T-helper 22 cell (primary cell): ENCODE measurements around the gene ZSCAN22.
"Not testable (repeated sequence)": the region's sequence is repeated elsewhere in the genome, so short reads cannot be mapped to it uniquely, and the experiment has no call there.

Source experiments
- DNase-seq: peaks from one replicate; pipeline ENCODE4 v3.0.0-alpha.2; 2020; ENCODE audit warnings: low read depth

The ZSCAN22 gene

DNA sequence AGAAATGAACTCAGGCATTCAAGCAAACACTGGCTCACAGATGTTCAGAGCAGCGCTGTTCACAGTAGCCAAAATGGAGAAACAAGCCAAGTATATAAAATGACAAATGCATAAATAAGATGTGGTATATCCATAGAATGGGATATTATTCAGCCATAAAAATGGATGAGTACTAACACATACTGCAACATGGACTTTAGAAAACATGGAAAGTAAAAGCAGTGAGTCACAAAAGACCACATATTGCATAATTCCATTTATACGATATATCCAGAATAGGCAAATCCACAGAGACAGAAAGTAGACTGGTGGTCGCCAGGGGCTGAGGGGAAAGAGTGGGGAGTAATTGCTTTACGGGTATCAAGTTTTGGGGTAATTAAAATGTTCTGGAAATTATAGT, 47.4 kb downstream of the ZSCAN22 start:
- no peak for DNase-seq

GRCh38 chr19:58376724-58377123, 49.9 kb downstream of the ZSCAN22 start:
- DNase-seq = not testable (repeated sequence)

DNA sequence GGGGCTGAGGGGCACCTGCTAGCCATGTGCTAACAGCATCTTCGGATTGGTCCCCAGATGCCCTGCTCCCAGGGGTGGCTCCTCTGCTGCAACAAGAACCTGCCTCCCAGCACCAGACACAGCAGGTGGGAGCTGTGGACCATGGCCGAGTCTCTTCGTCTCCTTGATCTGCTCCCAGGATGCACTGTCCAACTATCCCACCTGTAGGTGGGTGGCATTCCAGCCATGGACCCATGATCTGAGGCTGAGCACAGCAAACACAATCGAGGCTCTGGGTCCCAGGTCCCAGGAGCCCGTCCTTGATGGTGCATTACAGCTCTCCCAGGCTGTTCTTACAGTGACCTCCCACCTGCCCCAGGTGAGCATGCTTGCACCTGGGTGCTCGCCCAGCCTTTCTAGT, 52.5 kb downstream of the ZSCAN22 start:
- DNase-seq = no peak

- DNase-seq = no peak
Measured at GRCh38 chr19:58380037-58380661, 53.4 kb downstream of the ZSCAN22 start.

- peak; percentile 99 for DNase-seq
Measured at GRCh38 chr19:58380662-58381459, 54.1 kb downstream of the ZSCAN22 start, which contains the start of gene ZNF837. ZNF837 (minus strand) TSS chr19:58381030; CDS start chr19:58369332, 11,698 bp downstream.

DNA sequence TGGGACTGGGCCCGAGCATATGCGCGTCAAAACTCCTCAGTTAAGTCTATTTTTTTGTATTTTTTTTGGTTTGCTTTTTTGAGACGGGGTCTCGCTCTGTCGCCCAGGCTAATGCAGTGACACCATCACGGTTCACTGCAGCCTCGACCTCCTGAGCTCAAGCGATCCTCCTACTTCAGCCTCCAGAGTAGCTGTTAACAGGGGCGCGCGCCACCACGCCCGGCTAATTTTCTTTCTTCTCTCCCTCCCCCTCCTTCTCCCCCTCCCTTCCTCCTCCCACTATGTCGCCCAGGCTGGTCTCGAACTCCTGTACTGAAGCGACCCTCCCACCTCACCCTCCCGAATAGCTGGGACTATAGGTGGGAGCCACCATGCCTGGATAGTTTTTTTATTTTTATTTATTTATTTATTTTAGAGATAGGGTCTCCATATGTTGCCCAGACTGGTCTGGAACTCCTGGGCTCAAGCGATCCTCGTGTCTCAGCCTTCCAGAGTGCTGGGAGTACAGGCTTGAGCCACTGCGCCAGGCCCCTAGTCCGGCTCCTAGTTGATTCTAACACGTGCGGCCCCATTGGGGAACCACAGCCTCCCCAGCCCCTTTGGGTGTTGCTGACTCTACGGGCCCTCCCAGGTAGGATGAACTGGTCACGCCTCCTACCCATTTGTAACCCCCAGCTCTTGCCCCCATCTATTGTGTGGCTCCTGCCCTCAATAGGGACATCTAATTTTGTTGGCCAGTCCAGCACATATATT, 54.8 kb downstream of the ZSCAN22 start:
- DNase-seq = no peak

DNA sequence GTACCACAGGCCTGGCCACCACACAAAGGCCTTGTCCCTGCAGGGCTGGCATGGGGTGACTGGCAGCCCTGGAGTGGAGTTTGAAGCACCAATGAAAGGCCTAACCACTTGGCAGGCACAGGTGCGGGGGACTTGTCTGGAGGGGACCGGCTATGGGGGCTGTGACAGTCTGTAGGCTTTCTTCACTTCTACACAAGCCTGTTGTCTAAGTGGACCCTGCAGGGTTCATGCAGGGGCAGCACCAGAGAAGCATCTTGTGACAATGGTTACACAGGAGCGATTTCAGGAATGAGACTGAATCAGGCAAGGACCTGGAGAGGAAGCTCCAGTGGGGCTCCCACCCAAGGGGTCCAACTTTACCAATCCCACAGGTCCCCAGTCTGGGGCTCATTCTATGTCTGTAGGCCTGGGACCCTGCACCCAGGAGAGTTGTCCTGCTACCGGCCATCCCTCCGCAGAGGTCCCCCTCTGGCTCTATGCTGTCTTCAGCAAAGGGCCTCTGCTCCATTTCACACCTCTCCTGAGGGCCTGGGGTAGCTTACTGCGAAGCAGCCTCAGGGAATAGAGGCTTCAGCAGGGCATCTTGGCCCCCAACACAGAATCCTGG, 56.3 kb downstream of the ZSCAN22 start:
- no peak for DNase-seq

DNA sequence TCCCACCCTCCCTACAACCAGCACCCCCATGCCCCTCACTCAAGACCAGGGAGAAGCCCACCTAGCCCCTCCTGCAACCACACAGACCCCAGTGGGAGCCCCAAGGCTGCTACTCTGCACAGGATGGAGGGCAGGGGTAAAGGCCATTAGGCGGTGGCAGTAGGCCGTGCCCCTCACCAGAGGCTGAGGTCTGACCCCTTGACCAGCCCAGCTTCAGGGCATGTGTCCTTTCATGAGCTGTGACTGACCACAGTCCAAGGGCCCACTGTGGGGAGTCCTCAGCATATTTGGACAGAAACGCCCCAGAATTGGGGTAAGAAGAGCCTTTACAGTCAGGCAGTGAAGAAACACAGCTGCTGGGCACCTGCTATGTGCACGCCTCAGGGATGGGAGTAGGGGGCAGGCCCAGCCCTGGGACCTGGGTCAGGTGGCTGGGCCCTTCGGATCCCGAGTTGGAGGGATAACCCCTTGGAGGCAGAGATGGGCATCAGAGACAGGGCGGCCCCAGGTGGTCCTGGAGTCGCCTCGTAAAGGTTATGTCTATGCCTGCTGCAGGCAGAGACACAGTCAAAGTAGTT, 58.6 kb downstream of the ZSCAN22 start:
- no peak for DNase-seq

DNA sequence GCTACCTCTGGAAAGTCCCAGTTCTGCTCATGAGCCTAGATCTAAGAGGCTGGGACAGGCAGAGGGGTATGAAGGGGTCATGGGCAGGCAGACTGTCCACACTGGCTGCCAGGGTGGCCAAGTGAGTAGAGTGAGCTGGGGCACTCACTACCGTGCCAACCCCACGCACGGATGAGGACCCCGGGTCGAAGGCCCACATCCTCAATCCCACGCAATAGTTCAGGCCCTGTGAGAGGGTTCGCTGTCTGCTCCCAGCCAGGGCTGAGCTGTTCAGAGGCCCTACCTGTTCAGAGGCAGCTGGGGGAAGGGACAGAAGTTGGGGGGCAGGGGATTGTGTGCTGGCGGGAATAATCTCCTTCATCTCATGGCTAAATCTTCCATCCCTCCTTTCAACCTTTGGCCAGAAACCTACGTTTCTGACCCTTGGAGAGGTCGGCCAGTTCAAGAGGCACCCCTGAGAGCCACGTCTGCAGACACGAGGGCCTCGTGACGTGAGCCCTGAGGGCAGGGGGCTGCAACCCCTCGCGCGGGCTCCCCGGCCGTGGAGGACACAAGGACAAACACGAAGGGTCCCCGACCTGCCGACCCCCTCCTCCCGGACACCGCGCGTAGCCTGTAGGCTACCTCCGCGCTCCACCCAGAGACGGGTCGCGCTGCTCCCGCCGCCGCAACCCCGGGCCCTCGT, 59.2 kb downstream of the ZSCAN22 start:
- DNase-seq = no peak

DNA sequence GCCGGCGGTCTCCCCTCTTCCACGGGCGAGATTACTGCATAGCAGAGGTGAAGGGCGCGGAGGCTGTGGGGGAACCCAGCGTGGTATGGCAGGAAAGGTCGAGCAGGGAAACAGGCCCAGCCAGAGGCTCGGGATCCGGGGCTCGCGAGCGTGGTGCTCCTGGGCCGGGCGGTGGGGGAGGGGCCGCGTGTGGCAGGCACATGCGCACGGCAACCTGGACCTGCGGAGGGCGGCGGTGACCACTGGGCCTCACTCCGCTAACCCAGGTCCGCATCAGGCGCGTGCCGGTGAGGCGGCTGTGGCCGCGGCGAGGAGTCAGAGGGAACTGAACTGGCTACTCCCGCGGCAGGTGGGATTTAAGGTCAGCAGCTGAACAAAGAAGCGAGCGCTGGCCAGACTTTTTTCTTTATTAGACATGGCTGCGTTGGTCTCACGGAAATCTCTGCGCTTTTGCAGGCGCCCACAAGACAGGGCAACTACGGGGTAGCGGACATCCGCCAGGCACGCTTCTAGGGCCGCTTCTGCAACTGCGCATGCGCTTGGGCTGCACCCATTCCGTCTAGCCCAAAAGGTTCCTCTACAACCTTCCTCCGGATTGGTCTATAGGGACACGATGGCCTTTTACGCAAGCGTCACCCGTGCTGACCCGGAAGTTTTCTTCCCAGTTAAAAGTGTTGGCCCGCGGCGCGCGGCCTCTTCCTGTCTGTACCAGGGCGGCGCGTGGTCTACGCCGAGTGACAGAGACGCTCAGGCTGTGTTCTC, 60.0 kb downstream of the ZSCAN22 start, which contains the start of gene RPS5:
Gene RPS5, plus strand, starts transcription at position 694 of the 762 bp plus-strand sequence. CDS start 869 bp downstream, outside the sequence.
- DNase-seq = peak; percentile 95

GRCh38 chr19:58387338-58388174, 60.8 kb downstream of the ZSCAN22 start:
- DNase-seq = no peak

- DNase-seq = no peak
Measured at GRCh38 chr19:58388175-58388526, 61.4 kb downstream of the ZSCAN22 start.
